ENCODE measurements around the gene CBY1. TPM values are rescaled to one million over a fixed set of nuclear protein-coding genes. Genes with fewer than 3 reads are reported as not detected.

CBY1 gene
- total RNA-seq, 1 experiment from 2014 or later, result 12.9 TPM

DNA sequence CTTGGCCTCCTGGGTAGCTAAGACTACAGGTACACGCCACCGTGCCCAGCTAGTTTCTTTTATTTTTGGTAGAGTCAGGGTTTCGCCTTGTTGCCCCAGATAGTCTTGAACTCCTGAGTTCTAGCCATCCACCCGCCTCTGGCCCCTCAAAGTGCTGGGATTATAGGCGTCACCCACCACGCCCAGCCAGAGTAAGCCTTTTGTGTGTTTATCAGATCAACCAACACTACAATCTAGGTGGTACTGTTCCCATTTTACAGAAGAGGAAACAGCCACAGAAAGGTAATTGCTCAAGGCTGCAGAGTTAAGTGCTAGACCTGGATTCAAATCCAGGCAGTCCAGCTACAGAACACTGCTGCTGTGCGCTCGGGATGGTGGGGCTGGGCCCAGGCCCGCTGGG is 28.5 kb downstream of the CBY1 start:
- H3K4me1 ChIP-seq (ENCODE audit: insufficient read depth, low read length), result no peaks in the 10 kb centered on the region
- no peak for TF ChIP-seq EZH2 (IDR thresholded peaks at IDR 0.05; ENCODE audit: low read length, unreplicated experiment)
- TF ChIP-seq, protein P1, sequence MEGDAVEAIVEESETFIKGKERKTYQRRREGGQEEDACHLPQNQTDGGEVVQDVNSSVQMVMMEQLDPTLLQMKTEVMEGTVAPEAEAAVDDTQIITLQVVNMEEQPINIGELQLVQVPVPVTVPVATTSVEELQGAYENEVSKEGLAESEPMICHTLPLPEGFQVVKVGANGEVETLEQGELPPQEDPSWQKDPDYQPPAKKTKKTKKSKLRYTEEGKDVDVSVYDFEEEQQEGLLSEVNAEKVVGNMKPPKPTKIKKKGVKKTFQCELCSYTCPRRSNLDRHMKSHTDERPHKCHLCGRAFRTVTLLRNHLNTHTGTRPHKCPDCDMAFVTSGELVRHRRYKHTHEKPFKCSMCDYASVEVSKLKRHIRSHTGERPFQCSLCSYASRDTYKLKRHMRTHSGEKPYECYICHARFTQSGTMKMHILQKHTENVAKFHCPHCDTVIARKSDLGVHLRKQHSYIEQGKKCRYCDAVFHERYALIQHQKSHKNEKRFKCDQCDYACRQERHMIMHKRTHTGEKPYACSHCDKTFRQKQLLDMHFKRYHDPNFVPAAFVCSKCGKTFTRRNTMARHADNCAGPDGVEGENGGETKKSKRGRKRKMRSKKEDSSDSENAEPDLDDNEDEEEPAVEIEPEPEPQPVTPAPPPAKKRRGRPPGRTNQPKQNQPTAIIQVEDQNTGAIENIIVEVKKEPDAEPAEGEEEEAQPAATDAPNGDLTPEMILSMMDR (conservative IDR thresholded peaks at IDR 0.05; ENCODE audit: low read depth, low read length), result no peak
- TF ChIP-seq EZH2phosphoT487 (IDR thresholded peaks at IDR 0.05; ENCODE audit: borderline replicate concordance, low read length), result no peak
- ChIA-PET CTCF (no interaction called here), POLR2A (ENCODE audit: unreplicated experiment) (no interaction called here)
- peaks cover 32% of the 10 kb centered on the region for H3K36me3 ChIP-seq (ENCODE audit: low read depth, low read length)
- 0 out of 2 replicates have a peak, but pooled peaks cover 5% of the 10 kb centered on the region for H4K20me1 ChIP-seq (ENCODE audit: low read length)
- H3K9me3 ChIP-seq (ENCODE audit: low read length), result no peaks in the 10 kb centered on the region
- no peak overlapping the region for H3K27ac ChIP-seq (ENCODE audit: low read length)
- H2AFZ ChIP-seq (ENCODE audit: low read length), result no peak overlapping the region
- BruUV-seq (replicated peaks), result no TSS peak
- DNase-seq (no peak), ATAC-seq (no peak)
- intact Hi-C loops (cut with micrococcal nuclease), result no loop called here
- H3K9ac ChIP-seq (ENCODE audit: low read length), result no peak overlapping the region
- no peak overlapping the region for H3K4me2 ChIP-seq (ENCODE audit: low read length)
- no peaks in the 10 kb centered on the region for H3K9me2 ChIP-seq (replicated peaks; ENCODE audit: low read length)
- H3K4me3 ChIP-seq (ENCODE audit: low read length), result no peak overlapping the region
- no peaks in the 10 kb centered on the region for H3K27me3 ChIP-seq (ENCODE audit: low read length)
- peaks cover 20% of the 10 kb centered on the region for H3K79me2 ChIP-seq (ENCODE audit: low read length)
- H3F3A ChIP-seq (ENCODE audit: low read length, unreplicated experiment), result no peaks in the 10 kb centered on the region

DNA sequence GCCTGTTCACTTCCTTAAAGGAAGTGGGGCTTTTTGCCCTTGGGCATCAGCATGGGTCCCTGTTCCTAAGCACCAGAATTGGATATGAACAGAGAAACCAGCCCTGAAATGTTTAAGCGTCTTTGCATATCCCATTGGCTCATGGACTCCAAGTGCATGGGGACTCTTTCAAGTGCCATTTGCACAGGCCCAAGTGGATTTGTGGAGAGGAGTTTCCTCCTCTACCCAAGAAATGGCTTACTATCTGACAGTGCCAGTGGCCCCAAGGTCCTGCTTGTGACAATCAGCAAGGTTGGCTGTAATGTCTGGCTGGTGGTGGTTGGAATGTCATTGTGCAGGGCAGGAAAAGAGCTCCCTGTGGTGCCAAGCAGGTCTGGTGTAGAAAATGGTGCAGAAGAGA is 29.3 kb downstream of the CBY1 start:
- TF ChIP-seq EZH2phosphoT487 (IDR thresholded peaks at IDR 0.05; ENCODE audit: borderline replicate concordance, low read length) (no peak), EZH2 (IDR thresholded peaks at IDR 0.05; ENCODE audit: low read length, unreplicated experiment) (no peak)
- TF ChIP-seq, protein P1 (conservative IDR thresholded peaks at IDR 0.05; ENCODE audit: low read depth, low read length), result no peak
- ATAC-seq, result no peak
- Histone ChIP-seq H3K9me3 (ENCODE audit: low read length) (no peaks in the 10 kb centered on the region), H3K4me2 (ENCODE audit: low read length) (no peak overlapping the region), H3K79me2 (ENCODE audit: low read length) (peaks cover 20% of the 10 kb centered on the region), H3K4me3 (ENCODE audit: low read length) (no peak overlapping the region), H3K9me2 (replicated peaks; ENCODE audit: low read length) (no peaks in the 10 kb centered on the region), H4K20me1 (ENCODE audit: low read length) (0 out of 2 replicates have a peak, but pooled peaks cover 5% of the 10 kb centered on the region), H3K36me3 (ENCODE audit: low read depth, low read length) (peaks cover 32% of the 10 kb centered on the region), H2AFZ (ENCODE audit: low read length) (no peak overlapping the region), H3K9ac (ENCODE audit: low read length) (no peak overlapping the region), H3K27me3 (ENCODE audit: low read length) (no peaks in the 10 kb centered on the region), H3K4me1 (ENCODE audit: insufficient read depth, low read length) (no peaks in the 10 kb centered on the region), H3K27ac (ENCODE audit: low read length) (no peak overlapping the region), H3F3A (ENCODE audit: low read length, unreplicated experiment) (no peaks in the 10 kb centered on the region)
- CTCF ChIA-PET, result no interaction called here
- no peak for DNase-seq
- intact Hi-C loops (cut with micrococcal nuclease), result no loop called here
- POLR2A ChIA-PET (ENCODE audit: unreplicated experiment), result interaction anchor here (0.8 kb wide), 1 partner anchor 436 kb away, joined by 5 read pairs; no protein-coding TSS in a partner anchor
- no TSS peak for BruUV-seq (replicated peaks)

DNA sequence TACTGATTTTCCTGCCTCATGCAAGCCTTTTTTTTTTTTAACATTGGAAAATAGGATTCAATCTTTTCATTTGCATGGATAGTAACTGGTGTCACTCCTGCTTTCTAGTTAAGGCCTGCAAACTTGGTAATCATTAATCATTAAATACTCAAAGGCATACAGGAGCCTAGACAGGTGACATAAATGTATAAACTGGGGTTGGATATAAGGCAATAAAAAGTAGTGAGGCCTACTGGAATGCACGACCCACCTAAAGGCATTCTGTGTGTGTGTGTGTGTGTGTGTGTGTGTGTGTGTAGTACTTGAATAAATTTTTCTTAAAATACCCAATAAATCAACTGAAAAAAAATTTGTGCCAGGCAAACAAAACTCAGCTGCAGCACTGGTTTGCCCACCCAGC is 33.2 kb downstream of the CBY1 start:
- POLR2A ChIA-PET (ENCODE audit: unreplicated experiment), result no interaction called here
- ATAC-seq, result no peak
- H3K79me2 ChIP-seq (ENCODE audit: low read length), result peaks cover 33% of the 10 kb centered on the region

More for the DNA sequence above, 33.2 kb downstream of the CBY1 start:
- H3F3A ChIP-seq (ENCODE audit: low read length, unreplicated experiment), result no peaks in the 10 kb centered on the region
- H3K9me3 ChIP-seq (ENCODE audit: low read length), result no peaks in the 10 kb centered on the region
- peaks cover 18% of the 10 kb centered on the region for H3K36me3 ChIP-seq (ENCODE audit: low read depth, low read length)
- H3K27ac ChIP-seq (ENCODE audit: low read length), result no peak overlapping the region
- H2AFZ ChIP-seq (ENCODE audit: low read length), result no peak overlapping the region
- H3K9ac ChIP-seq (ENCODE audit: low read length), result no peak overlapping the region
- H3K4me3 ChIP-seq (ENCODE audit: low read length), result no peak overlapping the region
- no peaks in the 10 kb centered on the region for H3K27me3 ChIP-seq (ENCODE audit: low read length)
- H4K20me1 ChIP-seq (ENCODE audit: low read length), result no peaks in the 10 kb centered on the region
- CTCF ChIA-PET, result no interaction called here
- TF ChIP-seq EZH2phosphoT487 (IDR thresholded peaks at IDR 0.05; ENCODE audit: borderline replicate concordance, low read length) (no peak), EZH2 (IDR thresholded peaks at IDR 0.05; ENCODE audit: low read length, unreplicated experiment) (no peak)
- TF ChIP-seq, protein P1 (conservative IDR thresholded peaks at IDR 0.05; ENCODE audit: low read depth, low read length), result no peak
- no peaks in the 10 kb centered on the region for H3K9me2 ChIP-seq (replicated peaks; ENCODE audit: low read length)
- no peak overlapping the region for H3K4me2 ChIP-seq (ENCODE audit: low read length)
- no peak for DNase-seq
- BruUV-seq (replicated peaks), result no TSS peak
- intact Hi-C loops (cut with micrococcal nuclease), result no loop called here
- H3K4me1 ChIP-seq (ENCODE audit: insufficient read depth, low read length), result no peaks in the 10 kb centered on the region

All from PC-3 (cell line).